GM12874 (cell line): ENCODE data around the gene GTF2F1.

Source experiments
- TF ChIP-seq, protein P1 (sequence below): IDR thresholded peaks from 2 replicates; pipeline ENCODE4 v1.5.1; 2011; ENCODE audit warnings: low read depth, mild to moderate bottlenecking, control low read depth, low read length, moderate library complexity; ENCODE audit not compliant: insufficient read depth

The GTF2F1 gene

DNA sequence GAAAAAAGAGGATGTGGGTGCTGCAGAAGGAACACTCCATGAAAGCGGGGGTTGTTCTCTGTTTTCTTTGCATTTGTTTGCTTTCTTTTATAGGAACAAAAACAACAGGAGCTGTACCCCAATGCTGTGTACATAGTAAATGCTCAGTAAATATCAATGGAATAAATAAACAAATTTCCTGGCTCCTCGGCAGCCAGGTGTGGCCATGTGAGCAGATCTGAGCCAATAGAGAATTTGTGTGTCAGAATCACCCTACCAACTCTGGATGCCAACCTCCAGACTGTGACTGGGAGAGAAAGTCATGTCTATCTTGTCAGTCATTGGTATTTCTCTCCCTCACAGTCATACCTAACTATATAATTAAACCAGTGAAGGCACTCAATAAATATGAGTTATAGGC, 42.3 kb downstream of the GTF2F1 start:
- TF ChIP-seq, protein P1, sequence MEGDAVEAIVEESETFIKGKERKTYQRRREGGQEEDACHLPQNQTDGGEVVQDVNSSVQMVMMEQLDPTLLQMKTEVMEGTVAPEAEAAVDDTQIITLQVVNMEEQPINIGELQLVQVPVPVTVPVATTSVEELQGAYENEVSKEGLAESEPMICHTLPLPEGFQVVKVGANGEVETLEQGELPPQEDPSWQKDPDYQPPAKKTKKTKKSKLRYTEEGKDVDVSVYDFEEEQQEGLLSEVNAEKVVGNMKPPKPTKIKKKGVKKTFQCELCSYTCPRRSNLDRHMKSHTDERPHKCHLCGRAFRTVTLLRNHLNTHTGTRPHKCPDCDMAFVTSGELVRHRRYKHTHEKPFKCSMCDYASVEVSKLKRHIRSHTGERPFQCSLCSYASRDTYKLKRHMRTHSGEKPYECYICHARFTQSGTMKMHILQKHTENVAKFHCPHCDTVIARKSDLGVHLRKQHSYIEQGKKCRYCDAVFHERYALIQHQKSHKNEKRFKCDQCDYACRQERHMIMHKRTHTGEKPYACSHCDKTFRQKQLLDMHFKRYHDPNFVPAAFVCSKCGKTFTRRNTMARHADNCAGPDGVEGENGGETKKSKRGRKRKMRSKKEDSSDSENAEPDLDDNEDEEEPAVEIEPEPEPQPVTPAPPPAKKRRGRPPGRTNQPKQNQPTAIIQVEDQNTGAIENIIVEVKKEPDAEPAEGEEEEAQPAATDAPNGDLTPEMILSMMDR, result no peak

DNA sequence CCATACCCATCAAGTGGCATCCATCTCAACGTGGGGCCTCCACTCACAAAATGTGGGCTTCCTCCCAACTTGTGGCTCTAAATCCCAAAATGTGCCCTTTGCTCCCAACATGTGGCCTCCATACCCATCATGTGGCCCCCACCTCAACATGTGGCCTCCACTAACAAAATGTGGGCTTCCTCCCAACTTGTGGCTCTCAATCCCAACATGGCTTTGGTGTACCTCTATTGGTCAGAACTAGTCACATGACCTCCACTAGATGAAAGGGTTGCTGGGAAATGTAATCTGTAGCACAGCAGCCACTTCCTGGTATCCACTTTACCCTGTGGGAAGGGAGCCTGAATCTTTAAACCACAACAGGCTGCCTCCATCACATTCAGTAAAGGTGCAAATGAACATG, 49.5 kb downstream of the GTF2F1 start:
- TF ChIP-seq, protein P1, result no peak

DNA sequence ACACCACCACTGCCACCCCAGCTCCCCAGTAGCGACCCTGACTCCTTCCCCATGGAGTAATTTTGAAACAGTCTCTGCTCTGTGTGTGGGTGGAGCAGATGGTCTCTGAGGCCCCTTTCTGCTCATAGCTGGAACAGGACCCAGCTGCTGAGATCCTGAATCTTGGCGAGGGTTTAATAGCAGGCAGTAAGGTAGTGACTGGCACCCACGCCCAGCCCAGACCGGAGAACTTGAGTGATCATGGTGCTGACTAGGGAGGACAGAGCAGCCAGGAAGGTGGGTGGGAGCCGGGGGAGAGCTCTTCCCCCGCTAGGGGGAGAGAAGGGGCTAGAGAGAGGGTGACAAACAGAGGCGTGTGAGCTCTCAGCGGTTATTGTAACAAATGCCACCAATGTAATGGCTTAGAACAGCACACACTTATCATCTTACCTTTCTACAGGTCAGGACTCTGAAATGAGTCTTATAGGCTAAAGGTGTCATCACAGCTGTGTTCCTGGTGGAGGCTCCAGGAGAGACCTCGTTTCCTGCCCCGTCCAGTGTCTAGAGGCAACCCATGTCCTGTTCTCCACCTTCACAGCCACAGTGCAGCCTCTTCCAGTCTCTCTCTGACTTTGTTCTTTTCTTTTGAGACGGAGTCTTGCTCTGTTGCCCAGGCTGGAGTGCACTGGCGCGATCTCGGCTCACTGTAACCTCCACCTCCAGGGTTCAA, 52.3 kb downstream of the GTF2F1 start:
- TF ChIP-seq, protein P1, result no peak

DNA sequence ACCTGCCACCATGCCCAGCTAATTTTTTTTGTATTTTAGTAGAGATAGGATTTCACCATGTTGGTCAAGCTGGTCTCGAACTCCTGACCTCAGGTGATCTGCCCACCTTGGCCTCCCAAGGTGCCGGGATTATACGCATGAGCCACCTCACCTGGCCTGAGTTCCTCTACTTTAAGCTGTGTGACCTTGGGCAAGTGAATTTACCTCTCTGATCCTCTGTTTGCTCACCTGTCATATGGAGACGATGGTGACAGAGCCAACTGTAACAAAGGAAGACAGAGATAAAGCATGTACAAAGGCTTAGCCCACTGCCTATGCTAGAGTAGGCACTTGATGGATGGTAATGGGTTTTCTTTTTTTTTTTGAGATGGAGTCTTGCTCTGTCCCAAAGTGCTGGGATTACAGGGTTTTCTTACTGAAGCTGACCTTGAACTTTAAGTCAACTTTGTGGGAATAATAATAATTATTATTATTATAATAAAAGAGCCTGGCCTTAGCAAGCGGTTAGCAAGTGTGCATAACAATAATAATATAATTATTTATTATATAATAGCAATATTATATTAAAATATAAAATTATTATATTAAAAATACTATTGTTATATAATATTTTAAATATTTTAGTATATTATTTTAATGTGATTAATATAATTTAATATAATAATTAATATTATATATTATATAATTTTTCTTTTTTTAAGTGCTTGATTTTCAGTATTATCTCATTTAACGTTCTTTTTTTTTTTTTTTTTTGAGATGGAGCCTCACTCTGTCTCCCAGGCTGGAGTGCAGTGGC, 58.3 kb downstream of the GTF2F1 start:
- TF ChIP-seq, protein P1, result no peak

DNA sequence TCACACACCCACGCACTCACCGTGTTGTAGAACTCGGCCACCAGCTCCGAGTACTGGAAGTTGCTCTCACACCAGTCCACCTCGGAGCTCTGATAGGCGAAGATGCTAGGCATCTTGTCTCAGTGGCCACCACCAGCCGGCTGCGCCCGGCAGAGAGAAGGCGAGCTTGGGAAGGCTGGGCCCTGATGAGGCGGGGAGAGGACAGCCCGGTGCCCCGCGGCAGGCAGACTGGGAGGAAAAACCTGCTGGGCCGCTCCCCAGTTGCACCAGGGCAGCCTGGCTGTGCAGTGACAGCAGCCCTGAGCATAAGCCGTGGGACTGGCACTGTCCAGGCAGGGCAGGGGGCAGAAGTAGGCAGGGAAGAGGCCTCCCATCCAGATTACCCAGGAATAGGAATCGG, 59.5 kb downstream of the GTF2F1 start, which contains the start of gene ACER1:
TSS of gene ACER1 (minus strand) at position 174 of the 400 bp plus-strand sequence. CDS start at position 113, 61 bp downstream.
- TF ChIP-seq, protein P1, result no peak
